ENCODE data around the gene FOXP1. TPM values are rescaled to one million over a fixed set of nuclear protein-coding genes. Genes with fewer than 3 reads are reported as not detected.

Gene FOXP1
- total and polyA plus RNA-seq, 8 donors, result 12.3 to 215 (median 117) TPM

GRCh38 chr3:71281280-71281679 is 302.2 kb downstream of the FOXP1 start:
- Histone ChIP-seq H3K27ac (no peak overlapping the region), H3K9me3 (no peaks in the 10 kb centered on the region), H3K27me3 (no peaks in the 10 kb centered on the region), H3K4me3 (no peak overlapping the region), H3K36me3 (no peaks in the 10 kb centered on the region), H3K4me1 (no peaks in the 10 kb centered on the region)
- WGBS, 5 donors, result 83 to 93% (median 91%) methylated on average over 7 of the region's 7 CpGs
- DNase-seq, result no peak
- intact Hi-C loops (cut with DNase I; ENCODE audit: low total_unique reads), result no loop called here
- TF ChIP-seq POLR2A (IDR thresholded peaks at IDR 0.05), result no peak
- TF ChIP-seq CTCF (IDR thresholded peaks at IDR 0.05), result no peak
- TF ChIP-seq POLR2AphosphoS5 (IDR thresholded peaks at IDR 0.05), result no peak
- TF ChIP-seq EP300 (IDR thresholded peaks at IDR 0.05), result no peak

- no peaks in the 10 kb centered on the region for H3K27me3 ChIP-seq
- DNase-seq, result no peak
- no peak overlapping the region for H3K27ac ChIP-seq
- no peak for TF ChIP-seq POLR2AphosphoS5 (IDR thresholded peaks at IDR 0.05)
- no peak for TF ChIP-seq POLR2A (IDR thresholded peaks at IDR 0.05)
- no peak overlapping the region for H3K4me3 ChIP-seq
- 89 to 94% (median 91%) methylated on average over 3 of the region's 3 CpGs for WGBS, 5 donors
- H3K9me3 ChIP-seq, result no peaks in the 10 kb centered on the region
- peaks cover 0 to 5% (median 0%) of the 10 kb centered on the region in 4 donors for H3K4me1 ChIP-seq
- no peaks in the 10 kb centered on the region for H3K36me3 ChIP-seq
- intact Hi-C loops (cut with DNase I; ENCODE audit: low total_unique reads), result no loop called here
Observed at GRCh38 chr3:71277341-71277740, 306.2 kb downstream of the FOXP1 start.

- no peaks in the 10 kb centered on the region for H3K9me3 ChIP-seq
- DNase-seq, result no peak
- intact Hi-C loops (cut with DNase I; ENCODE audit: low total_unique reads), result no loop called here
- no peak overlapping the region for H3K27ac ChIP-seq
- no peak overlapping the region for H3K4me3 ChIP-seq
- H3K36me3 ChIP-seq, result no peaks in the 10 kb centered on the region
- H3K4me1 ChIP-seq, result peaks cover 0 to 7% (median 2%) of the 10 kb centered on the region in 4 donors
- WGBS, 5 donors, result 94 to 99% (median 95%) methylated on average over 4 of the region's 4 CpGs
- H3K27me3 ChIP-seq, result no peaks in the 10 kb centered on the region
- no peak for TF ChIP-seq EP300 (IDR thresholded peaks at IDR 0.05)
- no peak for TF ChIP-seq CTCF (IDR thresholded peaks at IDR 0.05)
- TF ChIP-seq POLR2AphosphoS5 (IDR thresholded peaks at IDR 0.05), result no peak
- no peak for TF ChIP-seq POLR2A (IDR thresholded peaks at IDR 0.05)
Observed at GRCh38 chr3:71276531-71276930, 307.0 kb downstream of the FOXP1 start.

GRCh38 chr3:71273453-71273852 is 310.1 kb downstream of the FOXP1 start:
- no peak overlapping the region for H3K4me3 ChIP-seq
- intact Hi-C loops (cut with DNase I; ENCODE audit: low total_unique reads), result no loop called here
- no peak for DNase-seq
- no peaks in the 10 kb centered on the region for H3K36me3 ChIP-seq
- no peaks in the 10 kb centered on the region for H3K27me3 ChIP-seq
- H3K27ac ChIP-seq, result no peak overlapping the region
- TF ChIP-seq CTCF (IDR thresholded peaks at IDR 0.05) (no peak), EP300 (IDR thresholded peaks at IDR 0.05) (no peak), POLR2A (IDR thresholded peaks at IDR 0.05) (no peak), POLR2AphosphoS5 (IDR thresholded peaks at IDR 0.05) (no peak)
- no peaks in the 10 kb centered on the region for H3K9me3 ChIP-seq
- H3K4me1 ChIP-seq, result peaks cover 0 to 31% (median 14%) of the 10 kb centered on the region in 4 donors
- WGBS, 5 donors, result 93 to 97% (median 95%) methylated on average over 4 of the region's 4 CpGs

GRCh38 chr3:71271596-71271995 is 311.9 kb downstream of the FOXP1 start:
- WGBS, 5 donors, result 49 to 57% (median 53%) methylated on average over 4 of the region's 4 CpGs
- DNase-seq, result peak in 1 of 2 donors; percentile 30
- Histone ChIP-seq H3K4me3 (no peak overlapping the region), H3K4me1 (peaks cover 0 to 31% (median 14%) of the 10 kb centered on the region in 4 donors), H3K9me3 (no peaks in the 10 kb centered on the region), H3K36me3 (no peaks in the 10 kb centered on the region), H3K27me3 (no peaks in the 10 kb centered on the region), H3K27ac (peak overlapping the region in 1 of 5 donors; percentile 1)
- TF ChIP-seq EP300 (IDR thresholded peaks at IDR 0.05) (no peak), POLR2A (IDR thresholded peaks at IDR 0.05) (no peak), POLR2AphosphoS5 (IDR thresholded peaks at IDR 0.05) (no peak), CTCF (IDR thresholded peaks at IDR 0.05) (no peak)
- intact Hi-C loops (cut with DNase I; ENCODE audit: low total_unique reads), result no loop called here
